Kidney epithelial cell (primary cell): Measurements from ENCODE around the gene BTRC. TPM values are rescaled to one million over a fixed set of nuclear protein-coding genes. Genes with fewer than 3 reads are reported as not detected.
"Not testable (repeated sequence)": the region's sequence is repeated elsewhere in the genome, so short reads cannot be mapped to it uniquely, and the experiment has no call there.

ENCODE experiments used
- DNase-seq: peaks from one replicate; pipeline ENCODE4 v3.0.0-alpha.2; 2010; ENCODE audit warnings: low read depth
- H3K27me3 ChIP-seq: 2 replicates; pipeline ENCODE4 v1.6.0; 2011; ENCODE audit warnings: low read length; ENCODE audit not compliant: control insufficient read depth, insufficient read depth
- H3K36me3 ChIP-seq: 2 replicates; pipeline ENCODE4 v1.5.1; 2011; ENCODE audit warnings: low read length; ENCODE audit not compliant: control insufficient read depth, insufficient read depth
- H3K4me3 ChIP-seq: 2 replicates; pipeline ENCODE4 v1.5.1; 2011; ENCODE audit warnings: low read depth, mild to moderate bottlenecking, control low read depth, low read length
- CTCF ChIP-seq: IDR thresholded peaks from 2 replicates; pipeline ENCODE4 v1.5.1; 2011; ENCODE audit warnings: mild to moderate bottlenecking, moderate library complexity, low read length, control low read depth, inconsistent platforms; ENCODE audit not compliant: insufficient read depth, poor library complexity, severe bottlenecking
- total RNA-seq: library from RNA; depleted of rRNA; stranded (reverse); fragments of >200 nt; gene quantifications from 2 replicates; pipeline ENCODE4 v1.2.3, GENCODE V29; 2015

Gene BTRC
- total RNA-seq, 1 donor from 2014 or later, result 10.2 TPM

- H3K4me3 ChIP-seq, result no peak overlapping the region
- no peaks in the 10 kb centered on the region for H3K27me3 ChIP-seq
- no peak for TF ChIP-seq CTCF
- no peak for DNase-seq
- H3K36me3 ChIP-seq, result no peaks in the 10 kb centered on the region
Measured at GRCh38 chr10:101363850-101364400, 10.0 kb downstream of the BTRC start.

- no peak overlapping the region for H3K4me3 ChIP-seq
- H3K27me3 ChIP-seq, result no peaks in the 10 kb centered on the region
- H3K36me3 ChIP-seq, result no peaks in the 10 kb centered on the region
- no peak for DNase-seq
- no peak for TF ChIP-seq CTCF
Measured at GRCh38 chr10:101364721-101365120, 10.8 kb downstream of the BTRC start.

- DNase-seq, result peak; percentile 77
- Histone ChIP-seq H3K27me3 (no peaks in the 10 kb centered on the region), H3K36me3 (no peaks in the 10 kb centered on the region), H3K4me3 (no peak overlapping the region)
- TF ChIP-seq CTCF, result no peak
Measured at GRCh38 chr10:101367569-101368453, 13.8 kb downstream of the BTRC start.

- TF ChIP-seq CTCF, result no peak
- H3K27me3 ChIP-seq, result no peaks in the 10 kb centered on the region
Measured at GRCh38 chr10:101373063-101373462, 19.1 kb downstream of the BTRC start.

GRCh38 chr10:101373993-101374392 is 20.0 kb downstream of the BTRC start:
- not testable (repeated sequence) for H3K36me3 ChIP-seq, H3K27me3 ChIP-seq, DNase-seq, H3K4me3 ChIP-seq

More at GRCh38 chr10:101373063-101373462, 19.1 kb downstream of the BTRC start:
- DNase-seq, result no peak
- Histone ChIP-seq H3K36me3 (no peaks in the 10 kb centered on the region), H3K4me3 (no peak overlapping the region)

- DNase-seq, result no peak
- Histone ChIP-seq H3K4me3 (no peak overlapping the region), H3K27me3 (no peaks in the 10 kb centered on the region), H3K36me3 (no peaks in the 10 kb centered on the region)
- no peak for TF ChIP-seq CTCF
Measured at GRCh38 chr10:101375076-101375475, 21.1 kb downstream of the BTRC start.
